Measurements from ENCODE around the gene DLGAP4. TPM values are rescaled to one million over a fixed set of nuclear protein-coding genes. Genes with fewer than 3 reads are reported as not detected.

Gene DLGAP4
- polyA plus RNA-seq, 1 donor = 63.8 TPM

DNA sequence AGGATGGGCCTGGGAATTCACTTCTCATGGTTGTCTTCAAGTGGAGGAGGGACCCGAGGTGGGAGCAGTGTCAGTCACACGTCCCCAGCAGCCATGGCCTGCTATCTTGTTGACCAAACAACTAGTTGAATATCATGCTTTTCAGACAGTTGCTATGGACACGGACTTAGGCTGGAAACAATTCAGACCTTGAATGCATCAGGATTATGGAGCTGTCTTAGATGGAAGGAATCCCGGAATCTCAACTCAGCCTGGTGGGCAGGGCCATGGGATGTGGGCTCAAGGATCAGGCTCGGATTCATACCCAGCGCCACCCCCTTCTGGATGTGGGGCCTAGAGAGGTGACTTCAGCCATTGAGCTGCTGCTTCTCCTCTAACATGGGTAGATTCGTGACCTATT, 112.6 kb downstream of the DLGAP4 start:
- no peak for DNase-seq

DNA sequence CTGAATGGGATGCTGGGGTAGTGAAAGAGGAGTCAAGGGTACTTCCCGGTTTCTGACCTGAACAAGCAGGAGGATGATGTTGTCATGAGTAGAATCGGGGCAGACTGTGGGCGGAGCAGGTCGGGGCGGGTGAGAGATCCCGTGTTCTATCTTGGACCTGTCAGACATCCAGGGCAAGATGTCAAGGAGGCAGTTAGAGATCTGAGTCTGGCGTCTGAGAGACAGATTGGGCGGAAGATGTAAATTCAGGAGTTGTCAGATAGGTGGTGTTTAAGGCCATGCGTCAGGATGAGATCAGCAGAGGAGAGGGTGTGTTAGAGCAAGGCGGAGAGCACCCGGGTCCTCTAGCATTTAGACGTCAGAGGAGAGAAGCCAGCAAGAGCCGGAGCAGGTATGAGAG, 115.5 kb downstream of the DLGAP4 start:
- DNase-seq = no peak

DNA sequence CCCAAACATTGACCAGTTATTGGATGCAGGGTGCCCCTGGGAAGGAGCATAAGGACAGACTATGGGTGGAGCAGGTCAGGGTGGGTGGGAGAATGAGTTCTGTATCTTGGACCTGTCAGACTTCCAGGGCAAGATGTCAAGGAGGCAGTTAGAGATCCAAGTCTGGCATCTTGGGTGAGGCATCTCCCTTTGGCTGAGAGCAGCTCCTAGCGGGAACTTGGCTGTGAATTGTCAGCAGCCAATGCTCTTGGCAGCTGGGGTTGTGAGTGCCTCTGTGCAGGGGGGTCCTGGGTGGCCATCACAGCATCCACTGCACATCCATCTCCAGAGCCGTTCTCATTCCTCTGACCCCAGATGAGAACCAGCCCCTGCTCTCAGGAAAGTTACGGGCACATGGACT, 118.2 kb downstream of the DLGAP4 start:
- DNase-seq = no peak

DNA sequence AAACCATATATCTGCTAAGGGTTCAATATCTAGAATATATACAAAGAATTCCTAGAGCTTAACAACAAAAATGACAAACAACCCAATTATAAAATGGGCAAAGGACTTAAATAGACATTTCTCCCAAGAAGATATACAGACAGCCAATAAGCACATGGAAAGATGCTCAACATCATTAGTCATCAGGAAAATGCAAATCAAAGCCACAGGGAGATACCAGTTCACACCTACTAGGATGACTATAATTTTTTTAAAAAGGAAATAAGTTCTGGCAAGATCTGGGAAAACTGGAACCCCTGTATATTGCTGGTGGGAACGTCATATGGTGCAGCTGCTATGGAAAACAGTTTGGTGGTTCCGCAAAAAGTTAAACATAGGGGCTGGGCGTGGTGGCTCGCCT, 119.0 kb downstream of the DLGAP4 start:
- DNase-seq = no peak

DNA sequence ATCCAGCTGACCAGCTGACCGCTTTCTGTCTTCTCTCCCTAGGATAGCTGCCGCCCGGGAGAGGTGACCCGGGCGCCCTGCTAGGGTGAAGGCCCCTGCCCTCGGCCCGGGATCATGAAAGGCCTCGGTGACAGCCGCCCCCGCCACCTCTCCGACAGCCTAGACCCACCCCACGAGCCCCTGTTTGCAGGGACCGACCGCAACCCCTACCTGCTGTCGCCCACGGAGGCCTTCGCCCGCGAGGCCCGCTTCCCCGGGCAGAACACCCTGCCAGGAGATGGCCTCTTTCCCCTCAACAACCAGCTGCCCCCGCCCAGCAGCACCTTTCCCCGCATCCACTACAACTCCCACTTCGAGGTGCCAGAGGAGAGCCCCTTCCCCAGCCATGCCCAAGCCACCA, 125.5 kb downstream of the DLGAP4 start:
- no peak for DNase-seq

DNA sequence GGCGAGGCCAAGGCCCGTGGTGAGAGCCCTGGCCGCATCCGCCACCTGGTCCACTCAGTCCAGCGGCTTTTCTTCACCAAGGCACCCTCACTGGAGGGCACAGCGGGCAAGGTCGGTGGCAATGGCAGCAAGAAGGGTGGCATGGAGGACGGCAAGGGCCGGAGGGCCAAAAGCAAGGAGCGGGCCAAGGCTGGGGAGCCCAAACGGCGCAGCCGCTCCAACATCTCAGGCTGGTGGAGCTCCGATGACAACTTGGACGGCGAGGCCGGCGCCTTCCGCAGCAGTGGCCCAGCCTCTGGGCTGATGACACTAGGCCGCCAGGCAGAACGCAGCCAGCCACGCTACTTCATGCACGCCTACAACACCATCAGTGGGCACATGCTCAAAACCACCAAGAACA, 126.0 kb downstream of the DLGAP4 start:
- DNase-seq = no peak

DNA sequence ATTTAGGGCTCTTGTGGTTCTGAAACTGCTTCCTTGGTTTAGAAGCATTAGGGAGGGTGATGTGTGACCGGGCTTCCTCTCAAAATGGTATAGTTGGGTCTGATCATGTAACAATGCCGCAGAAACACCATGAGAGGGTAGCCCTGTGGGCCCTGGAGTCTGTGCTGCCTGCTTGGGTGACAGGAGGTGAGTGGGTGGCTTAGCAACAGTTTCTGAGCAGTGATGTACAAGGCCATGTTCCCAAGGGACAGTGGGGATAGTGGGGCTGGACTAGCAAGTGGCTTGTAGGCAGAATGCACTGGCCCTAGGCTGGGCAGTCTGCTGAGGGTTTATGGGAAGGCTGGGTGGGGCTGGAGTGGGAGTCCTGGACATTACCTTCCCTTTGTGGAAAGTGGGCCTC, 128.2 kb downstream of the DLGAP4 start:
- no peak for DNase-seq

DNA sequence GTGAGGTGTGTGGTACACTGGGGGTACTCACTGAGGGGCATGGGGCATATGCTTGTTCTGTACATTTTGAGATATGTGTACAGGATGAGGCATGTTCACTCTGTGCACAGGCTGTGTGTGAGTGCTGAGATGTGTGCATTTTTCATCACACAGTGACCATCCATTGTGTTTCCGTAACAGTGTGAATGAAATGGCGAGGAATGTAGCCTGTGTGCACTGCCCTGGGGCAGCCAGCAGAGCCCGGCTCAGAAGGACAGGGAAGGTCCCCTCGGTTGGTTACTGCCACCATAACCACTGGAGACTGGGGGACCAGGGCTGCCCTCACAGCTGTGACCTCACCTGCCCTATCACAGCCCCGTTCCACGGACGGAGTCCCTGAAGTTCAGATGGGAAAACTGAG, 129.0 kb downstream of the DLGAP4 start:
- no peak for DNase-seq

DNA sequence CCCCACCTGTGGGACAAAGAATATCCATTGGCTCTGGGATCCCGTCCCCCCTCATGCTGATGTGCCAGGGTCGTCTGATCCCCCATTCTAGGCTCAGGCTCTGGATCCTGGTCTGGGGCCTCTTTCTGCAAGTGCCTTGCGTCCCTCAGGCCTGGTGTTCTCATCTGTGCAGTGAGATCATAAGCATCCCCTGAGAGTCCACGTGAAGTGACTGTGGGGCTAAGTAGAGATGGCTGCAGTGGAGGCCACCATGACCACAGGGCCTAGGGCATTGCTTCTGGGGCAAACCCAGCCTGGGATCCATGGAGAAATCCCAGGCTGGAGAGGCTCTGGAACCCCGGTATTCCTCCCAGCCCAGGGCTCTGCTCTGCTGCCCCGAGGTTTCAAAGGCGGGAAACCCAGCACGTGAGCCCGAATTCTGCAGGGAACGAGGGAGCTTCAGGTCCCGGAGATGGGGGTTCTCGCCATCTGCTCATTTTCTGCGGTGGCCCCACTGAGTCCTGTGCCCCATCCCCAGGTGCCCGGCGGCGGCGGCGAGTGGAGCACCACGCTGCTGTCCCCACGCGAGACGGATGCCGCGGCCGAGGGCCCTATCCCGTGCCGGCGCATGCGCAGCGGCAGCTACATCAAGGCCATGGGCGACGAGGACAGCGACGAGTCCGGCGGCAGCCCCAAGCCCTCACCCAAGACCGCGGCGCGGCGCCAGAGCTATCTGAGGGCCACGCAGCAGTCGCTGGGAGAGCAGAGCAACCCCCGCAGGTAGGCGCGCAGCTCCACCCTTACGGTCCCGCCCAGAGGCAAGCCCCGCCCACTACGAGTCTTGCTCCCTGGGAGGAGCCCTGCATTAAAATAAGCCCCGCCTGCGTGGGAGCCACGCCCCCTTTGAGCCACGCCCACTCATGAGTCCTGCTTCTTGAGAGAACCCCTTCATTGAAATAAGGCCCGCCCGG, 129.7 kb downstream of the DLGAP4 start:
- DNase-seq = no peak

DNA sequence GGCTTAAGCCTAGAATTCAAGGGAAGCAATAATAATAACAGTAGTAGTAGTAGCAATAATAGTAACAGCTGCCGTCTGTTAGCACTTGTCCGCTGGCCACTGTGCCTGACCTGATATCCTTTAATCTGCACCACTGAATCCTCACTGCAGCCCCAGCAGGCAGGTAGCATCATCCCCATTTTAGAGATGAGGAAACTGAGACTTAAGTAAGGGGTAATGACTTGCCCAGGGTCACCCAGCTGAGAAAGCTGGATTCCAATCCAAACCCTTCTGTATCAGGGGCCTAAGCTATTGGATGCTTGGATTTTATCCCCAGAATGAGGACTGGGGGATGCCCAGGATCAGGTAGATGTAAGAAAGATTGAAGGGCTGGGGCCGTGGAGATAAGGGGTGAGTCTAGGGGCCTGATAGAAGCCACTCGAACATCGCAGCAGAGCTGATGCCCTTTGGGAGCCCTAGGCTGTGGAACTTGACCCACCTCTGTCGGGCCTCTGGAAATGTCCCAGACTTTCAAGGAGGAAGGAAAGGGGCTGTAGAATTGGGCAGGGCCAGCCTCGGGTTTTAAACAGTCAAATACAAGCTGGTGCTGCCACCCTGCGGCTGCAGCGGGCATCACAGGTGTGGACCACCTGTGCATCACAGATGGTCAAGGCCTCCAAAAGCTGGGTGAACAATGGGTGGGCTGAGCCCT, 133.0 kb downstream of the DLGAP4 start:
- DNase-seq = peak; percentile 54

DNA sequence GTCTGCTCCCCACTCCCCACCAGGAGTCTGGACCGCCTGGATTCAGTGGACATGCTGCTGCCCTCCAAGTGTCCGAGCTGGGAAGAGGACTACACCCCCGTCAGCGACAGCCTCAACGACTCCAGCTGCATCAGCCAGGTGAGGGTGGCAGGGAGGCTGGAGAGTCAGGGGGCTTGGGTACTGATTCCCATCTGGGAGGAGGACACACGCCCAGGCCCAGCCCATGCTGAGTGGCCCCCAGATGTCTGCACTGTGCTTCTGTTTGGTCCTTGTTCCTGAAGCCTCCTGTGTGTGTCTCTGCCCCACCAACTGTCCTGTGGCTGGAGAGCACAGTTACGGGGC, 133.6 kb downstream of the DLGAP4 start:
- no peak for DNase-seq

DNA sequence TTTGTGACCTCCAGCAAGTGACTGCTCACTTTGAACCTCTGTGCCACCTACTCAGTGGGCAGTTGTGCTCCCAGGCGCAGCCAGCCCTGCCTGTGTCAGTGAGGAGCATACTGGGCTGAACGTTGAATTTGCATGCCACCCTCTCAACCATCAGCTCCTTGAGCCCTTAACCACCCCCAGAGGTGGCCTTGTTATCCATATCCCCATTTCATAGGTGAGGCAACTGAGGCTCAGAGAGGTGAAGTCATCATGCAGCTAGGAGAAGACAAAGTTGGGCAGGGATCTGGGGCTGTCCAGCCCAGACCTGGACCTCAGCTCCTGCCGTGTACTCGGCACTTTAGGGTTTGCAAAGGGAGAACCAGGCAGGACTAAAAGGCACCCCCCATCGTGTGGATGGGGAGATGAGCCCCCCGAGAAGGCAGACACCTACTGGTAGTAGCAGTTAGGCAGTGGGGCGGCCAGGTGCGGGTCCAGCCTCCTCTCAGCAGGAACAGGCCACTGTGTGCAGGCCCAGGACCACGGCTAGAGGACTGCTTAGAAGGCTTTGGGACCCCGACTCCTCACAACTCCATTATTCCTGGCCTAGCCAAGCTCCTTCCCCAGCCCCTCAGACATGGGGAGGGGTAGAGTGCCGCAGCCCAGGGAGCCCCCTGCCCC, 134.4 kb downstream of the DLGAP4 start:
- DNase-seq = no peak

DNA sequence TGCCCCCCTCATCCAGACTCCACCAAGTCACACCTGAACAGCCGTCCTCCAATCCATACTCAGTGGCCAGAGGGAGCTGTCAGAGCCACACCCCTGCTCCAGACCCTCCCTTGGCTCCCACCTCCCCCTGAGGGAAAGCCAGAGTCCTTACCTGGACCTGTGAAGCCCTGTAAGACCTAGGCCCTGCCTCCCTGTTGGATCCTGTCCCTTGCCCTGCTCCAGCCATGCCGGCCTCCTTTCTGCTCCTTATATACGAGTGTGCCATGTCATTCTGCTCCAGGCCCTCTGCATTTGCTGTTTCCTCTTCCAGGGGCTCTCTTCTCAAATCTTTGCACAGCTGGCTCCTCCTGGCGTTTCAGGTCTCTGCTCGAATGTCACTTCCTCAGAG, 134.9 kb downstream of the DLGAP4 start:
- no peak for DNase-seq

DNA sequence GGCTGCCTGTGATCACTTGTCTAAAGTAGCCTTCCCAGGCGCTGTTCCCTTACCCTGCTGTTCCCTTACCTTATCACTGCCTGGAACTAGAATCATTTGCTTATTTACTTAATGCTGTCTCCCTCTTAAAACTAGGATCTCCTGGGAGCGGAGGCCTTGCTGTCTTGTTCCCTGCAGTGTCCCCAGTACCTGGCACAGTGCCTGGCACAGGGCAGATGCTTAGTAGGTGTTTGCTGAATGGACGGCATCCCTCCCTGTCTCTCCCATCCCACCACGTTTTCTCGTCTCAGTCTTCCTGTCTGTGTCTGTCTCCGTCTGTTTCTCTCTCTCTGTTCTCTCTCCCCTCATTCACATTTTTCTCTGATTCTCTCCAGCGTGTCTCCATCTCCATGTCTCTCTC, 135.3 kb downstream of the DLGAP4 start:
- no peak for DNase-seq

DNA sequence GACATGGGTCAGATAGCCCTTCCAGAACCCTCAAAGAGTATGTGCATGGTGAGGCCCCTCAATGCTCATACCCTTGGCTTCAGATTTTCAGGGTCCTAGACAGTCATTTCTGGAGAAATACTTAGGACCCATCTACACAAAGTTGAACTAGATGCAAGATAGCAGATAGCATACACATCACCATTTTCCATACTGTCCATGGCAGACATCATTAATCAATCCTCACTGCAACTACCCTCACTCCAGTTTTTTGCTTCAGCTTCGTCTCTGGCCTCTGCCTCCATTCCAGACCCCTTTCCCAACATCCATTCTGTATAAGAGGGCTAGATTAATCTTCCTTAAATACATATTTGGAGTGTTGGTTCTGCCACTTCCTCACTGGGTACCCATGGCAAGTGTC, 139.7 kb downstream of the DLGAP4 start:
- DNase-seq = no peak

DNA sequence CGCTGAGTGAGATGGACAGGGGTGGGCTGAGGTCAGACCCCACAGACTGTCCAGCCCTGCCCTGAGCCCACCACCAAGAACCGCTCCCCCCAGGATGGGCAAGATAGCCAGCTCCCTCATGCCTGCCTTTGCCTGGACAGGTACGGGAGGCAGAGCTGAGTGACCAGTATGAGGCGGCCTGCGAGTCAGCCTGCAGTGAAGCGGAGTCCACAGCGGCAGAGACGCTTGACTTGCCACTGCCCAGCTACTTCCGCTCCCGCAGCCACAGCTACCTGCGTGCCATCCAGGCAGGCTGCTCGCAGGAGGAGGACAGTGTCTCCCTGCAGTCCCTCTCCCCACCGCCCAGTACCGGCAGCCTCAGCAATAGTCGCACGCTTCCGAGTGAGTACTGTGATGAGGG, 140.4 kb downstream of the DLGAP4 start:
- no peak for DNase-seq

DNA sequence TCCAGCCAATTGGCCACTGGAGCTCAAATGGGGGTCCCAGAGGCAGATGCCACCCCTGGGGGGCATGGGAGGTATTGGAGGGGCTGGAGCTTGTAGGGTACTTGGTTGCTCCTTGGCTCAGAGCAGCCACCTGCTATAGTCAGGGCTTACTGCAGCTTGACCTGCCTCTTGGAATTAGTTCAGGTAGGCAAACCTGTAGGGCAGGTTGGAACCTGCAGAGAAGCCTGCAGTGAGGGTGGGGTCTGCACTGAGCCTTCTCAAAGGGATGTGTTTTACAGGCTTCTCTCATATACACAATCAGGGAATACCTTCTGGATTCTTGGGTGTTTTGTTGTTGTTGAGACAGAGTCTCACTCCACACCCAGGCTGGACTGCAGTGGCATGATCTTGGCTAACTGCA, 141.0 kb downstream of the DLGAP4 start:
- no peak for DNase-seq

DNA sequence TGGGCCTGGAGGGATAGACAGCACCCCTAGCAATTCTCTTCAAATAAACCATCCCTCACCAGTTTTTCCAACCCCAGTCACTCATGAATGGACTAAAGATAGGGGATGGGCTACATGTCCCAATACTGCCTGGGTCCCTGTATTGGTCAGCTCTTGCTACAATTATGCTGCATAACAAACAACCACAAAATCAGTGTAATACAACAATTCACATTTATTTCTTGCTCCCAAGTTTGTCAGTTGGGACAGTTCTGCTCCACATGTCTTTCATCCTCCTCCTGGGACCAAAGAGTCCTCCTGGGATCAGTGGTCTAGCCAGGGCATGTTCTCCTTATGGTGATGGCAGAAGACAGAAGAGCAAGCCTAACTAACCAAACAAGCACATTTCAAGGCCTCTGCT, 143.5 kb downstream of the DLGAP4 start:
- DNase-seq = no peak

DNA sequence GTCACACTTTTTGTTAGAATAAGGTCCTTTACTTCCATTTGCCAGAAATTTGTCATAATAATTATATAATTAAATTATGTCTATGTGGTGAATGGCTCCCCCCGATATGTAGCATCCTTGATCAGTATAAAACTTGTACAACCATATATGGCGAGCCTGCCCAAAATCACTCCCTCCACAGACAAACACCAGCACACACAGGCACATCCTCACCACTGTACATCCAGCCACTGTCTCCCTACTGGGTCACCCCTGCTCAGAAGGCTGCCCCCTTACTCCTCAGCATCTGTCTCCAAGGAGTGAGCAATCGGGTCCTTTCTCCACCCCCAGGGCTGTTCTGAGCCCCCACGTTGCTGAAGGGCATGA, 148.2 kb downstream of the DLGAP4 start:
- no peak for DNase-seq

DNA sequence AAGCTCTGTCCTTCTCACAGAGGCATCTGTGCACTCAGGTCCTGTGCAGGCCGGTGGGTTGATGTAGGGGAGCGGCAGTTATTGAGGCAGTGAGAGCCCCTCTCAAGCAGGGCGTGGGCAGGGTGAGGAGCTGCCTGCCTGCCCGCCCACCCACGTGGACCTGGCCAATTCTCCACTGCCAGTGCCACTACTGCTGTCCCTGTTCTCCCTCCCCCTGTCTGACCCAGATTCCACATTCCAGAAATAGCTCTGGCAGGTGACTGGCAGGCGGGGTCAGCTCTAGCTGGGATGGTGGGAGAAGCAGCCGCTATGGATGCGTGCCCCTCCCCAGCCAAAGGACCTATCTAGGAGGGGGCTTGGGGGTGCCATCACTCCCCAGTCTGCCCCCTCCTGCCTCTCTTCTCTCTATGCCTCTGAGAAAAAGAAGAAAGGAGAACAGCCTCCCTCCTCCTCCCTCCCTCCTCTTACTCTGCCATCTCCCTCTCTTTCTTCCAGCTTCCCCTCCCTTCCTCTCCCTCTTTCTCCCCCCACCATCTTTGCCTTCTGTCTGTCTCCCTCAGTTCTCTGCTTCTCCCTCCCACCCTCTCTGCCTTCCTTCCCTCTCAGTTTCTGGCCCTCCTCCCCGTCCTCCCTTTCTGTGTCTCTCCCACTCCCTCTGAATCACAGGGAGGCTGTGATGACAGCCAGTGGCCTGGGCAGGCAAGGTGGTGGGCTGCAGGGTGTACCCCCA, 148.7 kb downstream of the DLGAP4 start:
- DNase-seq = no peak

DNA sequence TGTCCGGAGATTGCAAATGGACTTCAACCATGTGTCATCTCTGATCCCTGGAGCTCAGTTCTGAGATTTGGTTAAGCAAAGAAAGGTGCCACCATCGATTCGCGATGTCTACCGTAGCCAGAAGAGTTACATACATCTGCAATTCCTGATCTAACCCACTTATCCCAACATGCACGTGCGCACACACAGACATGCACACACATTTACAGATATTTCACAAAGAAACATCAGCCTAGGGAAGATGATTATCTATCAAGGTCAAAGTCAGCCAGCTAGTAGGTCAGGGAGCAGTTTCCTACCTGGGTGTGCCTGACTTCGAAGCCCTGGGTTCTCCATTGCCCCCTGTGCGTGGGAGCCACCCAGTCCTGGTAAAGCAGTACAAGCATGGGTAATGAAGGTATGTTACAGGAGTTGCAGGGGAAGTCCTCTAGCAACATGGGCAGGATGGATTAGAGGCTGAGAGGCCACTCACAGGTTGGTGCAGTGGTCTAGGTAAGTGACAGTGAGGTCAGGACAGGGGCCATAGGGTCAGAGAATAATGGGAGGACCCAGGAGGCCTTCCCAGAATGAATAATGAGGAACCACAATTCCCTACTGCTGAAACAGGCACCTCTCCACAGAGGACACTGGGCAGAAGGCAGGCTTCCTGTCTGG, 150.0 kb downstream of the DLGAP4 start:
- DNase-seq = no peak

Data from hindlimb muscle (tissue), 1 donor.